ENCODE measurements around the gene UBE2G1. TPM values are rescaled to one million over a fixed set of nuclear protein-coding genes. Genes with fewer than 3 reads are reported as not detected.

Gene UBE2G1
- polyA plus RNA-seq, 1 experiment: 51.5 TPM

GRCh38 chr17:4365103-4365627 is 1.3 kb downstream of the UBE2G1 start:
- TF ChIP-seq, protein P1, sequence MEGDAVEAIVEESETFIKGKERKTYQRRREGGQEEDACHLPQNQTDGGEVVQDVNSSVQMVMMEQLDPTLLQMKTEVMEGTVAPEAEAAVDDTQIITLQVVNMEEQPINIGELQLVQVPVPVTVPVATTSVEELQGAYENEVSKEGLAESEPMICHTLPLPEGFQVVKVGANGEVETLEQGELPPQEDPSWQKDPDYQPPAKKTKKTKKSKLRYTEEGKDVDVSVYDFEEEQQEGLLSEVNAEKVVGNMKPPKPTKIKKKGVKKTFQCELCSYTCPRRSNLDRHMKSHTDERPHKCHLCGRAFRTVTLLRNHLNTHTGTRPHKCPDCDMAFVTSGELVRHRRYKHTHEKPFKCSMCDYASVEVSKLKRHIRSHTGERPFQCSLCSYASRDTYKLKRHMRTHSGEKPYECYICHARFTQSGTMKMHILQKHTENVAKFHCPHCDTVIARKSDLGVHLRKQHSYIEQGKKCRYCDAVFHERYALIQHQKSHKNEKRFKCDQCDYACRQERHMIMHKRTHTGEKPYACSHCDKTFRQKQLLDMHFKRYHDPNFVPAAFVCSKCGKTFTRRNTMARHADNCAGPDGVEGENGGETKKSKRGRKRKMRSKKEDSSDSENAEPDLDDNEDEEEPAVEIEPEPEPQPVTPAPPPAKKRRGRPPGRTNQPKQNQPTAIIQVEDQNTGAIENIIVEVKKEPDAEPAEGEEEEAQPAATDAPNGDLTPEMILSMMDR (IDR thresholded peaks at IDR 0.05; ENCODE audit: low read depth, low read length): no peak
- Histone ChIP-seq H3K27me3 (ENCODE audit: control insufficient read depth, insufficient read depth, low read length) (no peaks in the 10 kb centered on the region), H3K4me3 (ENCODE audit: low read depth, low read length) (peak overlapping the region; percentile 74), H3K27ac (ENCODE audit: low read depth, low read length) (no peak overlapping the region), H3K9me3 (ENCODE audit: control insufficient read depth, insufficient read depth, low read length) (no peaks in the 10 kb centered on the region; the same call in 1 of the 2 replicates)
- DNase-seq (ENCODE audit: low read depth, low spot score): peak; percentile 77
- ChIA-PET CTCF (interaction anchor here (1.8 kb wide), 1 partner anchor 149 kb away, joined by 4 read pairs; no protein-coding TSS in a partner anchor), POLR2A (no interaction called here)

DNA sequence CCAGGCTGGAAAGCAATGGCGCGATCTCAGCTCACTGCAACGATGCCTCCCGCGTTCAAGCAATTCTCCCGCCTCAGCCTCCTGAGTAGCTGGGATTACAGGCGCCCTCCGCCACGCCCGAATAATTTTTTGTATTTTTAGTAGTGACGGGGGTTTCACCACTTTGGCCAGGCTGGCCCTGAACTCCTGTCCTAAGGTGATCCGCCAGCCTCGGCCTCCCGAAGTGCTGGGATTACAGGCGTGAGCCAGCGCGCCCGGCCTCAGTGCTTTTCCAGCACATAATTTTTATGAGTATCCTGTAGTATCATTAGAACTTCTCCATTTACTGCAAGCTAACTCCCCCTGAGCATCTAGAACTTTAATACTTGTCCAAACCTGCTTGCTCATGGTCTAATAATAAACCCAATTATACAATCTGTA is 1.8 kb downstream of the UBE2G1 start:
- Histone ChIP-seq H3K9me3 (ENCODE audit: control insufficient read depth, insufficient read depth, low read length) (no peaks in the 10 kb centered on the region; the same call in 1 of the 2 replicates), H3K27me3 (ENCODE audit: control insufficient read depth, insufficient read depth, low read length) (no peaks in the 10 kb centered on the region), H3K4me3 (ENCODE audit: low read depth, low read length) (peak overlapping the region; percentile 74), H3K27ac (ENCODE audit: low read depth, low read length) (no peak overlapping the region)
- ChIA-PET CTCF (interaction anchor here (1.8 kb wide), 1 partner anchor 149 kb away, joined by 4 read pairs; no protein-coding TSS in a partner anchor), POLR2A (no interaction called here)
- no peak for DNase-seq (ENCODE audit: low read depth, low spot score)
- TF ChIP-seq, protein P1 (IDR thresholded peaks at IDR 0.05; ENCODE audit: low read depth, low read length): no peak

DNA sequence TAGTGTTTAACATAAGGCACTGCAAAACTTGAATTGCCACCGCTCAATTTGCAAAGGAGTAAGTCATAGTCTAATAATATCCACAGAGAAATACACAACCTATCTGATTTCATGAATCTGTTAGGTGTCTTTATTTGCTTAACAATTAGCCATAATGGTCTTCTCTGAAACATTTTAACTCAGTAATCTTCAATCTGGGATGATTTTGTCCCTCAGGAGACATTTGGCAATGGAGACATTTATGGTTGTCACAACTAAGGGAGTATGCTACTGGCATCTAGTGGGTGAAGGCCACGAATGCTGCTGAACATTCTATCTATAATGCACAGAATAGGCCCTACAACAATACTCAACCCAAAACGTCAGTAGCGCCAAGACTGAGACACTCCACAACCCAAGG is 4.3 kb downstream of the UBE2G1 start:
- TF ChIP-seq, protein P1 (IDR thresholded peaks at IDR 0.05; ENCODE audit: low read depth, low read length): no peak
- H3K9me3 ChIP-seq (ENCODE audit: control insufficient read depth, insufficient read depth, low read length): no peaks in the 10 kb centered on the region; the same call in 1 of the 2 replicates
- no peaks in the 10 kb centered on the region for H3K27me3 ChIP-seq (ENCODE audit: control insufficient read depth, insufficient read depth, low read length)
- ChIA-PET CTCF (no interaction called here), POLR2A (no interaction called here)
- DNase-seq (ENCODE audit: low read depth, low spot score): no peak
- no peak overlapping the region for H3K27ac ChIP-seq (ENCODE audit: low read depth, low read length)
- no peak overlapping the region for H3K4me3 ChIP-seq (ENCODE audit: low read depth, low read length)

DNA sequence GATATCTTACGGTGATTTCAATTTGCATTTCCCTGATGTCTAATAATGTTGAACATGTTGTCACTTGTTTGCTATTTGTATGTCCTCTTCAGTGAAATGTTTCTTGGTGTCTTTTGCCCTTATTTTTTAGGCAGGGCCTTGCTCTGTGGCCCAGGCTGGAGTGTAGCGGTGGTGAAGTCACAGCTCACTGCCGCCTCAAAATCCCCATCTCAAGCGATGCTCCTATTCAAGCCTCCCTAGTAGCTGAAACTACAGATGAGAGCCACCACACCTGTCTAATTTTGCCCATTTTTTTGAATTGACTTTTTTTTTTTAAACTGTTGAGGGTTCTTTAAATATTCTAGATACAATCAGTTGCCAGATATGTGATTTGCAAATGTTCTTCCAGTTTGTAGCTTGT is 8.3 kb downstream of the UBE2G1 start:
- Histone ChIP-seq H3K27ac (ENCODE audit: low read depth, low read length) (no peak overlapping the region), H3K27me3 (ENCODE audit: control insufficient read depth, insufficient read depth, low read length) (no peaks in the 10 kb centered on the region), H3K9me3 (ENCODE audit: control insufficient read depth, insufficient read depth, low read length) (no peaks in the 10 kb centered on the region), H3K4me3 (ENCODE audit: low read depth, low read length) (no peak overlapping the region)
- TF ChIP-seq, protein P1 (IDR thresholded peaks at IDR 0.05; ENCODE audit: low read depth, low read length): no peak
- no peak for DNase-seq (ENCODE audit: low read depth, low spot score)
- ChIA-PET CTCF (interaction anchor here (1.6 to 1.8 kb wide), 2 partner anchors 109 to 158 kb away, joined by 3 to 4 read pairs; no protein-coding TSS in a partner anchor), POLR2A (no interaction called here)

DNA sequence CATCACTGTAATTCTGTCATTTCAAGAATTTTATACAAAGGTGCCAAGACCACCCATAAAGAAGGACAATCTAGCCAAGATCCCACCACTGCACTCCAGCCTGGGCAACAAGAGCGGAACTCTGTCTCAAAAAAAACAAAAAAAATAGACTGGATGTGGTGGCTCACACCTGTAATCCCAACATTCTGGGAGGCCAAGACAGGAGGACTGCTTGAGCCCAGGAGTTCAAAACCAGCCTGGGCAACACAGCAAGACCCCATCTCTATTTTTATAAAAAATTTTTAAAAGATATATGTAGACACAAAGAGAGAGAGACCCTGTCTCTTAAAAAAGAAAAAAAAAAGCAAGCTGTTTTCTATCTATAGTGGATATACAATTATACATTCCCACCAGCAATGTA is 8.8 kb downstream of the UBE2G1 start:
- ChIA-PET CTCF (interaction anchor here (1.6 to 1.8 kb wide), 2 partner anchors 108 to 158 kb away, joined by 3 to 4 read pairs; no protein-coding TSS in a partner anchor), POLR2A (no interaction called here)
- no peak for DNase-seq (ENCODE audit: low read depth, low spot score)
- Histone ChIP-seq H3K27me3 (ENCODE audit: control insufficient read depth, insufficient read depth, low read length) (no peaks in the 10 kb centered on the region), H3K9me3 (ENCODE audit: control insufficient read depth, insufficient read depth, low read length) (no peaks in the 10 kb centered on the region), H3K4me3 (ENCODE audit: low read depth, low read length) (no peak overlapping the region), H3K27ac (ENCODE audit: low read depth, low read length) (no peak overlapping the region)
- TF ChIP-seq, protein P1 (IDR thresholded peaks at IDR 0.05; ENCODE audit: low read depth, low read length): no peak

All from AG04450 (cell line).